OCI-LY3 (cell line): ENCODE data around the gene CILP2.

Experiments
- EZH2phosphoT487 ChIP-seq: fragments of 200-600 bp; shearing (Covaris generic); IDR thresholded peaks from 2 replicates; pipeline ENCODE4 v1.6.1; 2018; ENCODE audit warnings: antibody characterized with exemption, mixed run types, low read depth
- TF ChIP-seq, protein P1 (sequence below): fragments of 200-600, 300-600 bp; sonication (generic); IDR thresholded peaks from 2 replicates; pipeline ENCODE4 v1.5.1; 2014; ENCODE audit warnings: antibody characterized with exemption, low read length, low read depth

DNA sequence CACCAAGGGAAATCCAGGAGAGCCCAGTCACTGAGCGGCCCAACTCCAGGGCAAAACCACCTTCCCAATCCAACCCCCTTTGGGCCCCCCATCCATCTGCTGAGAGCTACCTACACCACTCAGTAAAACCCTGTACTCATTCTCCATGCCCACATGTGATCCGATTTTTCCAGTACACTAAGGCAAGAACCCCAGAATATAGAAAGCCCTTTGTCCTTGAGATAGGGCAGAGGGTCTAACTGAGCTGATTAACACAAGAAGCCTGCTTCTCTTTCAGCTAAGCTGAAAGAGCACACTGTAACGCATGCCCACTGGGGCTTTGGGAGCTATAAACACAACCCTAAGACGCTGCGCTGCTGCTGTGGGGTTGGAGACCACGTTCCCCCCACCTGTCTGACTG, 44.4 kb downstream of the CILP2 start:
- TF ChIP-seq, protein P1, sequence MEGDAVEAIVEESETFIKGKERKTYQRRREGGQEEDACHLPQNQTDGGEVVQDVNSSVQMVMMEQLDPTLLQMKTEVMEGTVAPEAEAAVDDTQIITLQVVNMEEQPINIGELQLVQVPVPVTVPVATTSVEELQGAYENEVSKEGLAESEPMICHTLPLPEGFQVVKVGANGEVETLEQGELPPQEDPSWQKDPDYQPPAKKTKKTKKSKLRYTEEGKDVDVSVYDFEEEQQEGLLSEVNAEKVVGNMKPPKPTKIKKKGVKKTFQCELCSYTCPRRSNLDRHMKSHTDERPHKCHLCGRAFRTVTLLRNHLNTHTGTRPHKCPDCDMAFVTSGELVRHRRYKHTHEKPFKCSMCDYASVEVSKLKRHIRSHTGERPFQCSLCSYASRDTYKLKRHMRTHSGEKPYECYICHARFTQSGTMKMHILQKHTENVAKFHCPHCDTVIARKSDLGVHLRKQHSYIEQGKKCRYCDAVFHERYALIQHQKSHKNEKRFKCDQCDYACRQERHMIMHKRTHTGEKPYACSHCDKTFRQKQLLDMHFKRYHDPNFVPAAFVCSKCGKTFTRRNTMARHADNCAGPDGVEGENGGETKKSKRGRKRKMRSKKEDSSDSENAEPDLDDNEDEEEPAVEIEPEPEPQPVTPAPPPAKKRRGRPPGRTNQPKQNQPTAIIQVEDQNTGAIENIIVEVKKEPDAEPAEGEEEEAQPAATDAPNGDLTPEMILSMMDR, result no peak
- TF ChIP-seq EZH2phosphoT487, result no peak
